ENCODE data around the gene PAGR1. TPM values are rescaled to one million over a fixed set of nuclear protein-coding genes. Genes with fewer than 3 reads are reported as not detected.

PAGR1 gene
- total and polyA plus RNA-seq, 2 of the 8 experiments (the other 6 are each of a cell fraction or from before 2014, with no cell fraction given) = 35.4 to 56.4 TPM

- Histone ChIP-seq H4K20me1 (replicated peaks in 1 of 2; ENCODE audit: control insufficient read depth in 1 of 2, insufficient read depth in 2 of 2, low read length in 2 of 2) (peaks cover 15 to 21% of the 10 kb centered on the region in 2 experiments), H3K4me2 (ENCODE audit: insufficient read depth in 1 of 2, low read depth in 2 of 2, low read length in 2 of 2) (peak overlapping the region; percentile 91 to 95), H2BK5ac (ENCODE audit: low read depth, low read length) (peak overlapping the region; percentile 92), H3K27me3 (replicated peaks in 1 of 4; ENCODE audit: control insufficient read depth in 3 of 4, extremely low read depth in 1 of 4, insufficient read depth in 3 of 4, low read length in 3 of 4) (no peaks in the 10 kb centered on the region), H3K23ac (ENCODE audit: insufficient read length) (no peak overlapping the region), H2AK5ac (ENCODE audit: low read depth, low read length) (peak overlapping the region; percentile 40; the same call in 1 of the 2 replicates), H3K79me1 (ENCODE audit: low read depth, low read length) (no peaks in the 10 kb centered on the region), H3K4ac (replicated peaks; ENCODE audit: insufficient read length, low read depth, low read length) (peak overlapping the region; percentile 92), H3K18ac (ENCODE audit: extremely low read depth, low read length) (peak overlapping the region; percentile 86), H4K91ac (replicated peaks; ENCODE audit: insufficient read length, low read length) (peak overlapping the region; percentile 88), H3K79me2 (ENCODE audit: control insufficient read depth in 1 of 2, insufficient read depth in 2 of 2, low read length in 2 of 2) (peaks cover 7 to 22% of the 10 kb centered on the region in 2 experiments), H2BK20ac (ENCODE audit: low read length) (no peak overlapping the region), H2AFZ (ENCODE audit: low read length) (no peak overlapping the region), H3K36me3 (ENCODE audit: control insufficient read depth in 2 of 4, insufficient read depth in 4 of 4, low read length in 3 of 4) (peaks cover 11 to 42% (median 16%) of the 10 kb centered on the region in 4 experiments), H3K27ac (ENCODE audit: low read depth, low read length) (peak overlapping the region; percentile 62), H3K9me3 (ENCODE audit: insufficient read depth in 2 of 2, low read depth in 1 of 2, low read length in 1 of 2) (no peaks in the 10 kb centered on the region), H2BK15ac (ENCODE audit: low read length) (peak overlapping the region; percentile 72; the same call in 1 of the 2 replicates), H3K56ac (replicated peaks; ENCODE audit: insufficient read length, low read depth, low read length) (peak overlapping the region; percentile 60), H4K5ac (ENCODE audit: insufficient read length, low read depth, low read length) (peak overlapping the region; percentile 90), H3K4me1 (replicated peaks in 1 of 4; ENCODE audit: control insufficient read depth in 3 of 4, insufficient read depth in 4 of 4, low read length in 3 of 4) (peaks cover 0 to 43% (median 29%) of the 10 kb centered on the region in 4 experiments; a peak in 6 of 7 replicates), H2BK12ac (ENCODE audit: low read depth, low read length) (0 out of 2 replicates have a peak overlapping the region, but pooled peaks have one; percentile 12), H4K8ac (ENCODE audit: extremely low read depth, insufficient read depth, low read length) (peak overlapping the region; percentile 66; the same call in 1 of the 2 replicates), H3K14ac (ENCODE audit: insufficient read length) (no peak overlapping the region), H3K9ac (replicated peaks in 1 of 4; ENCODE audit: extremely low read depth in 1 of 4, low read depth in 3 of 4, low read length in 3 of 4) (peak overlapping the region; percentile 46 to 77 (median 72)), H2BK120ac (replicated peaks; ENCODE audit: low read depth, low read length) (peak overlapping the region; percentile 65), H3K23me2 (ENCODE audit: low read depth, low read length) (peaks cover 21% of the 10 kb centered on the region), H3K4me3 (ENCODE audit: extremely low read depth in 1 of 4, insufficient read depth in 2 of 4, low read depth in 3 of 4, low read length in 4 of 4) (peak overlapping the region; percentile 54 to 85 (median 69))
- 2% methylated on average over 37 of the region's 69 CpGs; no CpG with 5 or more reads in 1 of the 2 experiments for WGBS, 2 experiments (ENCODE audit: extremely low coverage in 1 of 2, insufficient coverage in 1 of 2, insufficient read length in 1 of 2, insufficient replicate concordance in 2 of 2, low coverage in 1 of 2, low lambda C conversion rate in 2 of 2, missing lambda C conversion rate in 1 of 2)
- FAIRE-seq = no peak
- POLR2A ChIA-PET (ENCODE audit: partially characterized antibody) = interaction anchor here (0.7 to 3.9 kb wide), 35 partner anchors 9 to 287 kb away, joined by 3 to 41 read pairs (median 6); partner anchors contain the start of genes ASPHD1, CDIPT, KIF22 and MVP
- CTCF ChIA-PET (ENCODE audit: partially characterized antibody) = interaction anchor here (0.5 to 4.4 kb wide), 16 partner anchors 11 to 250 kb away, joined by 3 to 30 read pairs (median 3); partner anchors contain the start of genes KIF22, MVP and PAGR1
- DNase-seq (ENCODE audit: low read depth in 1 of 2, low spot score in 2 of 2) = peak in 1 of 2 experiments; percentile 81
- TF ChIP-seq CREB1 (IDR thresholded peaks at IDR 0.05) (no peak; the same call in 1 of the 2 replicates), TEAD4 (IDR thresholded peaks at IDR 0.05; ENCODE audit: low read depth, low read length) (no peak), NRF1 (IDR thresholded peaks at IDR 0.05; ENCODE audit: low read depth, low read length) (no peak), EP300 (IDR thresholded peaks at IDR 0.05; ENCODE audit: borderline replicate concordance in 1 of 2, low read depth in 2 of 2, low read length in 2 of 2) (no peak), EGR1 (IDR thresholded peaks at IDR 0.05; ENCODE audit: borderline replicate concordance, low read depth, low read length) (peak; percentile 85), ZNF274 (IDR thresholded peaks at IDR 0.05; ENCODE audit: borderline replicate concordance, extremely low read depth, low read length) (no peak), CHD1 (IDR thresholded peaks at IDR 0.05; ENCODE audit: low read depth, low read length) (no peak)
- TF ChIP-seq, protein P1, sequence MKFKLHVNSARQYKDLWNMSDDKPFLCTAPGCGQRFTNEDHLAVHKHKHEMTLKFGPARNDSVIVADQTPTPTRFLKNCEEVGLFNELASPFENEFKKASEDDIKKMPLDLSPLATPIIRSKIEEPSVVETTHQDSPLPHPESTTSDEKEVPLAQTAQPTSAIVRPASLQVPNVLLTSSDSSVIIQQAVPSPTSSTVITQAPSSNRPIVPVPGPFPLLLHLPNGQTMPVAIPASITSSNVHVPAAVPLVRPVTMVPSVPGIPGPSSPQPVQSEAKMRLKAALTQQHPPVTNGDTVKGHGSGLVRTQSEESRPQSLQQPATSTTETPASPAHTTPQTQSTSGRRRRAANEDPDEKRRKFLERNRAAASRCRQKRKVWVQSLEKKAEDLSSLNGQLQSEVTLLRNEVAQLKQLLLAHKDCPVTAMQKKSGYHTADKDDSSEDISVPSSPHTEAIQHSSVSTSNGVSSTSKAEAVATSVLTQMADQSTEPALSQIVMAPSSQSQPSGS (IDR thresholded peaks at IDR 0.05; ENCODE audit: low read length) = no peak
Measured at GRCh38 chr16:29807426-29808218, 8.3 kb upstream of the PAGR1 start.
